Mammary epithelial cell (primary cell): ENCODE data around the gene PLCB2.

Experiments used
- CTCF ChIP-seq, 2 donors: IDR thresholded peaks in 1 of 2; conservative IDR thresholded peaks in 1 of 2; 2 replicates each; pipeline ENCODE4 v1.5.1; 2011 to 2012; ENCODE audit warnings: inconsistent platforms in 2 of 2, low read length in 2 of 2, mild to moderate bottlenecking in 2 of 2, control low read depth in 1 of 2, low read depth in 1 of 2; ENCODE audit not compliant: insufficient read depth in 1 of 2; ENCODE audit errors: extremely low read depth in 1 of 2
- EZH2 ChIP-seq: IDR thresholded peaks from 2 replicates; pipeline ENCODE4 v1.6.1; 2012; ENCODE audit warnings: low read length, inconsistent platforms, borderline replicate concordance

GRCh38 chr15:40244961-40245523 lies 62.7 kb downstream of the PLCB2 start:
- TF ChIP-seq CTCF (conservative IDR thresholded peaks at IDR 0.05 in 1 of 2, IDR thresholded peaks at IDR 0.05 in 1 of 2; ENCODE audit: extremely low read depth in 1 of 2, insufficient read depth in 1 of 2, low read depth in 1 of 2, low read length in 2 of 2) (no peak), EZH2 (no peak)
